DND-41 (cell line): ENCODE data around the gene NTSR1.

Source experiments
- ATAC-seq: fragments of 200-7000 bp; cut with Tn5 transposase; 3 replicates; pipeline ENCODE4 v1.9.1; 2021; ENCODE audit warnings: low read depth; ENCODE audit not compliant: insufficient read depth
- DNase-seq: peaks from one replicate; pipeline ENCODE4 v3.0.0-alpha.2; 2020
- H2AFZ ChIP-seq: 2 replicates; pipeline ENCODE4 v1.6.0; 2012; ENCODE audit warnings: low read depth, low read length
- H3K27ac ChIP-seq: 2 replicates; pipeline ENCODE4 v1.5.1; 2012; ENCODE audit warnings: low read length, inconsistent platforms
- H3K27me3 ChIP-seq: fragments of 200-600 bp; sonication (generic); 2 replicates; pipeline ENCODE4 v1.6.0; 2012; ENCODE audit warnings: low read length, mild to moderate bottlenecking, inconsistent platforms; ENCODE audit not compliant: insufficient read depth, poor library complexity
- H3K36me3 ChIP-seq: 2 replicates; pipeline ENCODE4 v1.5.1; 2012; ENCODE audit warnings: low read length, inconsistent platforms; ENCODE audit not compliant: insufficient read depth
- H3K4me1 ChIP-seq: 2 replicates; pipeline ENCODE4 v1.5.1; 2012; ENCODE audit warnings: mild to moderate bottlenecking, low read length; ENCODE audit not compliant: insufficient read depth
- H3K4me2 ChIP-seq: 2 replicates; pipeline ENCODE4 v1.6.0; 2012; ENCODE audit warnings: mild to moderate bottlenecking, moderate library complexity, low read length, inconsistent platforms; ENCODE audit not compliant: insufficient read depth
- H3K4me3 ChIP-seq, 2 experiments: fragments of 200-600 bp in 1 of 2; shearing (Covaris generic) in 1 of 2; 2 replicates each; pipeline ENCODE4 v1.5.1; 2012 to 2016; ENCODE audit warnings: inconsistent platforms in 2 of 2, low read length in 2 of 2, mild to moderate bottlenecking in 2 of 2, low read depth in 1 of 2, moderate library complexity in 1 of 2
- H3K79me2 ChIP-seq: 2 replicates; pipeline ENCODE4 v1.6.0; 2012; ENCODE audit warnings: low read length, inconsistent platforms; ENCODE audit not compliant: insufficient read depth
- H3K9ac ChIP-seq: 2 replicates; pipeline ENCODE4 v1.6.0; 2012; ENCODE audit warnings: low read depth, mild to moderate bottlenecking, inconsistent platforms, low read length, moderate library complexity
- H3K9me3 ChIP-seq: 2 replicates; pipeline ENCODE4 v1.5.1; 2012; ENCODE audit warnings: low read length, moderate library complexity, mild to moderate bottlenecking, inconsistent platforms; ENCODE audit not compliant: insufficient read depth, severe bottlenecking
- H4K20me1 ChIP-seq: 2 replicates; pipeline ENCODE4 v1.6.0; 2012; ENCODE audit warnings: low read length; ENCODE audit not compliant: insufficient read depth
- CTCF ChIP-seq: IDR thresholded peaks from 2 replicates; pipeline ENCODE4 v1.5.1; 2012; ENCODE audit warnings: borderline replicate concordance, low read length, moderate library complexity, mild to moderate bottlenecking; ENCODE audit not compliant: poor library complexity, severe bottlenecking; ENCODE audit errors: extremely low read depth
- EZH2 ChIP-seq: IDR thresholded peaks from 3 replicates; pipeline ENCODE4 v1.6.1; 2012; ENCODE audit warnings: borderline replicate concordance, low read depth, mild to moderate bottlenecking, moderate library complexity, low read length, inconsistent platforms; ENCODE audit not compliant: severe bottlenecking

NTSR1 gene

GRCh38 chr20:62799459-62799858 lies 90.8 kb downstream of the NTSR1 start:
- H3K79me2 ChIP-seq, result peaks cover 26% of the 10 kb centered on the region
- no peak for TF ChIP-seq EZH2
- TF ChIP-seq CTCF, result no peak

GRCh38 chr20:62799873-62800272 lies 91.2 kb downstream of the NTSR1 start:
- no peak overlapping the region for H3K27ac ChIP-seq
- no peak overlapping the region for H2AFZ ChIP-seq
- no peaks in the 10 kb centered on the region for H3K27me3 ChIP-seq
- no peak for ATAC-seq
- peaks cover 47% of the 10 kb centered on the region for H3K36me3 ChIP-seq
- no peak overlapping the region for H3K9ac ChIP-seq
- H3K79me2 ChIP-seq, result peaks cover 28% of the 10 kb centered on the region
- H4K20me1 ChIP-seq, result peaks cover 30% of the 10 kb centered on the region
- DNase-seq, result no peak
- TF ChIP-seq EZH2, result no peak
- TF ChIP-seq CTCF, result no peak
- no peaks in the 10 kb centered on the region for H3K9me3 ChIP-seq
- H3K4me2 ChIP-seq, result no peak overlapping the region
- H3K4me3 ChIP-seq, result no peak overlapping the region
- H3K4me1 ChIP-seq, result peaks cover 36% of the 10 kb centered on the region

More at GRCh38 chr20:62799459-62799858, 90.8 kb downstream of the NTSR1 start:
- H2AFZ ChIP-seq, result no peak overlapping the region
- H3K9me3 ChIP-seq, result no peaks in the 10 kb centered on the region
- H4K20me1 ChIP-seq, result peaks cover 30% of the 10 kb centered on the region
- peaks cover 40% of the 10 kb centered on the region for H3K4me1 ChIP-seq
- no peak for DNase-seq
- H3K36me3 ChIP-seq, result peaks cover 47% of the 10 kb centered on the region
- no peak overlapping the region for H3K4me2 ChIP-seq
- no peak for ATAC-seq
- no peaks in the 10 kb centered on the region for H3K27me3 ChIP-seq
- no peak overlapping the region for H3K4me3 ChIP-seq
- no peak overlapping the region for H3K9ac ChIP-seq
- H3K27ac ChIP-seq, result no peak overlapping the region

- Histone ChIP-seq H3K4me1 (peaks cover 31% of the 10 kb centered on the region), H3K4me3 (no peak overlapping the region), H3K4me2 (no peak overlapping the region), H3K9me3 (no peaks in the 10 kb centered on the region), H3K79me2 (peaks cover 32% of the 10 kb centered on the region), H3K27ac (no peak overlapping the region), H3K36me3 (peaks cover 49% of the 10 kb centered on the region), H3K27me3 (no peaks in the 10 kb centered on the region), H4K20me1 (peaks cover 33% of the 10 kb centered on the region), H2AFZ (no peak overlapping the region), H3K9ac (no peak overlapping the region)
- ATAC-seq (no peak), DNase-seq (no peak)
- TF ChIP-seq CTCF, result no peak
- TF ChIP-seq EZH2, result no peak
Measured at GRCh38 chr20:62800314-62801259, 92.0 kb downstream of the NTSR1 start.
